ENCODE results near the gene NFIX.

- no peak for TF ChIP-seq CTCF (IDR thresholded peaks at IDR 0.05)
- TF ChIP-seq POLR2AphosphoS5 (IDR thresholded peaks at IDR 0.05; ENCODE audit: low read depth, low read length) = no peak
- no peak for TF ChIP-seq SIN3A (IDR thresholded peaks at IDR 0.05; ENCODE audit: borderline replicate concordance, insufficient read depth, low read depth, low read length)
- TF ChIP-seq TCF7L2 (IDR thresholded peaks at IDR 0.05; ENCODE audit: low read depth, low read length) = no peak
- no peak for TF ChIP-seq REST (IDR thresholded peaks at IDR 0.05; ENCODE audit: insufficient read depth in 1 of 2, low read depth in 2 of 2, low read length in 1 of 2)
Observed at GRCh38 chr19:13130886-13131490, 135.7 kb downstream of the NFIX start.

Data from Panc1 (cell line).